OCI-LY7 (cell line): ENCODE measurements around the gene PCDH9. TPM values are rescaled to one million over a fixed set of nuclear protein-coding genes. Genes with fewer than 3 reads are reported as not detected.

Source experiments
- BruUV-seq: library from RNA; stranded (reverse); fragments of 400-500 nt; replicated peaks from 2 replicates; lab custom pipeline; 2021; lab: Mats Ljungman, UMichigan
- CTCF ChIA-PET: fragments of 300-600 bp; sonication (Branson Sonifier 250); formaldehyde crosslinking; loops from one replicate; lab custom pipeline; 2022; ENCODE audit warnings: antibody characterized with exemption; ENCODE audit not compliant: unreplicated experiment; lab: Charles Lee
- POLR2A ChIA-PET: fragments of 300-600 bp; sonication (Branson Sonifier 250); formaldehyde crosslinking; loops from one replicate; lab custom pipeline; 2022; ENCODE audit warnings: antibody characterized with exemption; lab: Charles Lee
- DNase-seq: peaks from one replicate; pipeline ENCODE4 v3.0.0-alpha.2; 2015; ENCODE audit warnings: low spot score
- H2AFZ ChIP-seq: fragments of 200-600 bp; sonication (generic), shearing (Covaris generic); 2 replicates; pipeline ENCODE4 v1.6.1; 2014; ENCODE audit warnings: mild to moderate bottlenecking, antibody characterized with exemption, low read length, moderate library complexity
- H3K27ac ChIP-seq: fragments of 200-600 bp; sonication (generic); 2 replicates; pipeline ENCODE4 v1.5.1; 2014; ENCODE audit warnings: mixed run types, low read depth, mild to moderate bottlenecking, moderate library complexity, low read length, inconsistent platforms; ENCODE audit not compliant: poor library complexity, severe bottlenecking
- H3K36me3 ChIP-seq: fragments of 200-600 bp; sonication (generic); 2 replicates; pipeline ENCODE4 v1.6.1; 2014; ENCODE audit warnings: mild to moderate bottlenecking, antibody characterized with exemption, low read length, moderate library complexity, mixed read lengths; ENCODE audit not compliant: insufficient read depth
- H3K4me1 ChIP-seq: fragments of 200-600 bp; sonication (generic); 2 replicates; pipeline ENCODE4 v1.5.1; 2014; ENCODE audit warnings: mild to moderate bottlenecking, low read length; ENCODE audit not compliant: insufficient read depth, poor library complexity, severe bottlenecking
- H3K4me2 ChIP-seq: fragments of 200-600 bp; sonication (generic); 2 replicates; pipeline ENCODE4 v1.6.1; 2014; ENCODE audit warnings: mild to moderate bottlenecking, low read length
- H3K4me3 ChIP-seq: fragments of 200-600 bp; sonication (generic); 2 replicates; pipeline ENCODE4 v1.5.1; 2014; ENCODE audit warnings: mild to moderate bottlenecking, low read depth, low read length; ENCODE audit not compliant: poor library complexity, severe bottlenecking
- H3K79me2 ChIP-seq: fragments of 200-600 bp; sonication (generic); 2 replicates; pipeline ENCODE4 v1.6.1; 2016; ENCODE audit warnings: low read depth, mild to moderate bottlenecking, low read length, moderate library complexity, mixed read lengths; ENCODE audit not compliant: insufficient read depth
- H3K9me2 ChIP-seq: fragments of 200-600 bp; sonication (generic); 2 replicates; pipeline ENCODE4 v1.6.1; 2016; ENCODE audit warnings: mild to moderate bottlenecking, low read length, mixed read lengths; ENCODE audit not compliant: insufficient read depth
- H3K9me3 ChIP-seq: fragments of 200-600 bp; sonication (generic); 2 replicates; pipeline ENCODE4 v1.6.1; 2014; ENCODE audit warnings: mild to moderate bottlenecking, mixed run types, low read length, mixed read lengths
- H4K20me1 ChIP-seq: fragments of 200-600 bp; sonication (generic); 2 replicates; pipeline ENCODE4 v1.6.1; 2014; ENCODE audit warnings: mild to moderate bottlenecking, antibody characterized with exemption, low read length, moderate library complexity, mixed read lengths; ENCODE audit not compliant: insufficient read depth
- CTCF ChIP-seq: fragments of 200-600 bp; sonication (generic); conservative IDR thresholded peaks from 2 replicates; pipeline ENCODE4 v1.5.1; 2014; ENCODE audit warnings: mild to moderate bottlenecking, antibody characterized with exemption, low read length, moderate library complexity, mixed read lengths
- EZH2phosphoT487 ChIP-seq: fragments of 200-600 bp; sonication (generic); IDR thresholded peaks from 2 replicates; pipeline ENCODE4 v1.6.1; 2018; ENCODE audit warnings: low read depth, borderline replicate concordance, mild to moderate bottlenecking, mixed run types, antibody characterized with exemption, low read length, moderate library complexity, mixed read lengths
- intact Hi-C: fragments of 100-400 bp; cut with micrococcal nuclease; formaldehyde crosslinking; loops from one replicate; pipeline ENCODE4 v1.10.0; 2022; ENCODE audit not compliant: unreplicated experiment
- total RNA-seq, 2 experiments: library from RNA; depleted of rRNA in 1 of 2; stranded (reverse); fragments of >200 nt in 1 of 2; shearing (Covaris generic) in 1 of 2; gene quantifications; 2 replicates each; pipeline ENCODE4 v1.2.3, GENCODE V29; 2014 to 2022

Gene PCDH9
- total RNA-seq, 2 experiments from 2014 or later: 20.1 to 26.0 TPM

DNA sequence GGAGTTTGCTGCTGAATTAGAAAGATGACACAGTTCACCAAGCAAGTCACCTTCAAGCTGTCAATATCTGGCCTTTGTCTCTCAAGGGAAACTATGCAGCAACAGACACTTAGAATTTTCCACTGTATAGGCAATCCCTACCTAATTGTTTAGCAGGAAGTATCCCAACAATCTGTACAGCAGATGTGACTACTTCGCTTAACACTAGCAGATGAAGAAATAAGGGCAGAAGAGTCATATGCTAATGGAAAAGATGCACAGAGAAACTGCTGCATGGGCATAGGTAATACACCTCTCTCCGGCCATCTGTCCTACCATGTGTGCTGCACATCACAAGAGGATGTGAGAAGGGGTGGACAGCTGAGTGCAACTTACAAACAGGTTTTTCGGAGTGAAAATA, 851.2 kb downstream of the PCDH9 start:
- Histone ChIP-seq H2AFZ (no peak overlapping the region), H3K9me2 (no peaks in the 10 kb centered on the region), H3K9me3 (no peaks in the 10 kb centered on the region), H3K4me2 (no peak overlapping the region), H3K36me3 (no peaks in the 10 kb centered on the region), H4K20me1 (no peaks in the 10 kb centered on the region), H3K4me3 (no peak overlapping the region), H3K27ac (no peak overlapping the region), H3K79me2 (no peaks in the 10 kb centered on the region), H3K4me1 (no peaks in the 10 kb centered on the region)
- ChIA-PET CTCF (no interaction called here), POLR2A (interaction anchor here (0.9 kb wide), 1 partner anchor 13 kb away, joined by 4 read pairs; no protein-coding TSS in a partner anchor)
- intact Hi-C loops: no loop called here
- TF ChIP-seq CTCF: no peak
- TF ChIP-seq EZH2phosphoT487: no peak
- DNase-seq: no peak
- BruUV-seq: no TSS peak

DNA sequence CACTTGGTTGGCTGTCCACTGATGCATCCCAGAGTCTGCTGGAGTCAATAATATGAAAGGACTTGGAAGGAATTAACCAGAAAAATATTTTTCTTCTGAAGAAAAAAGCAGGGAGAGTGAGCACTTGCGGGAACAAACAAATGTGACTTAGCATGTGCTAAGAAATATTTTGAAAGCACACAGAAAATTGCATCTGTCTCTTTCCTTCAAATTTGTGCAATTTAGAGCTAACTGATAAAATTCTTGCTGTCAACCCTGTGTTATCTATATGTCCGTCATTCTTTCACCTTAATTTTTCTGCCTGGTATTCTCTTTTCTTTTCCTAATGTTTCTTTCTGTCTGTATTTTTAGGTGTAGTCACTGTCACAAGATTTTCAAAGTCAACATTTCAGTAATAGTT, 852.6 kb downstream of the PCDH9 start:
- no peak for TF ChIP-seq CTCF
- no peak for TF ChIP-seq EZH2phosphoT487
- CTCF ChIA-PET: no interaction called here

DNA sequence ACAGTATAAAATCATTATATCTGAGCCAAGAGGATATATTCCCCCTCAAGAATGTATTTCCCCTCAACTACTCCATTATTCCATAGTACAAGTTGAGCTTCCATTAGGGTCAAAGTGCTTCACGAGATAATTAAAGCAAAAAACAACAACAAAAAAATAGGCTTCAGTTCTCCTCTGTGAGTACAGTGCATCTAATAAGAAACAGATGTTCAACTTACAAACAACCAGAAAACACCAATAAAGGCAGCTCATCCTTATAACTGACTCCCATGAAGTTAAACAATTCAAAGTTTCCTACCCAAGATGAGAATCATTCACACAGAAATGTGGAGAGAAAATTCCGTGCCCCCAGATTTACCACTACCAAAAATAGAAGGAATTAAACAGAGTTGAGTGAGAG, 854.4 kb downstream of the PCDH9 start:
- Histone ChIP-seq H3K4me1 (no peaks in the 10 kb centered on the region), H4K20me1 (no peaks in the 10 kb centered on the region), H3K4me3 (no peak overlapping the region), H3K27ac (no peak overlapping the region), H3K79me2 (no peaks in the 10 kb centered on the region), H3K9me2 (no peaks in the 10 kb centered on the region), H2AFZ (peak overlapping the region; percentile 25; the same call in 1 of the 2 replicates), H3K9me3 (no peaks in the 10 kb centered on the region), H3K4me2 (no peak overlapping the region), H3K36me3 (no peaks in the 10 kb centered on the region)
- ChIA-PET POLR2A (interaction anchor here (0.6 kb wide), 1 partner anchor 16 kb away, joined by 3 read pairs; no protein-coding TSS in a partner anchor), CTCF (no interaction called here)
- no TSS peak for BruUV-seq
- TF ChIP-seq EZH2phosphoT487 (no peak), CTCF (no peak)
- no peak for DNase-seq
- intact Hi-C loops: no loop called here

More for the DNA sequence above, 852.6 kb downstream of the PCDH9 start:
- Histone ChIP-seq H3K4me3 (no peak overlapping the region), H3K9me3 (no peaks in the 10 kb centered on the region), H3K9me2 (no peaks in the 10 kb centered on the region), H3K4me1 (no peaks in the 10 kb centered on the region), H3K4me2 (no peak overlapping the region), H3K36me3 (no peaks in the 10 kb centered on the region), H2AFZ (no peak overlapping the region), H4K20me1 (no peaks in the 10 kb centered on the region), H3K79me2 (no peaks in the 10 kb centered on the region), H3K27ac (no peak overlapping the region)
- intact Hi-C loops: no loop called here
- POLR2A ChIA-PET: interaction anchor here (0.9 to 1.6 kb wide), 3 partner anchors 32 to 74 kb away, joined by 3 to 4 read pairs (median 3); no protein-coding TSS in a partner anchor
- no TSS peak for BruUV-seq
- DNase-seq: no peak
